ENCODE data around the gene PAX5. TPM values are rescaled to one million over a fixed set of nuclear protein-coding genes. Genes with fewer than 3 reads are reported as not detected.

PAX5 gene
- total and polyA plus RNA-seq, 4 donors: 0.08 to 2.3 (median 0.40) TPM

DNA sequence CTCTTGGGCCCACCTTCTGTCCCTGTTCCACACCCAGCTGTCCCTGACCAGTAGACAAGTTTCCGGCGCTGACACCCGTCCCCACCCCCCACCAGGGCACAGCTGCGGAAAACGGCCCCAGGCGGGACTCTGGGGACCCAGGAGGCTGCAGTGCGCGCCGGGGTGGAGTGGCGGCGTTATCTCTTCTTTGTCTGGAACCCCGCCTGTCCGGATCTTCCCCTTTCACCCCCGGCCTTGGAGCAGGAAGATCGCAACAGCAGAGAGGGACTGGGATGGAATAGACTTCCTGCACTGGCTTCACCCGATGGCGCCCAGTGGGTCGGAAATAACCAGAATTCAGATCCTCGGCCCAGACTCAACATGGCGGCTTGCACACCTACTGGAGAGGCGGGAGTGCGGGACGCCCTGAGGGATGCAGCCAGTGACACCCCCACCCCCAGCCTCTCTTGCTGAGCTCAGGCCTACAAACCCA lies 4.7 kb downstream of the PAX5 start:
- H3K27ac ChIP-seq (ENCODE audit: low read depth in 1 of 2, low read length in 1 of 2): no peak overlapping the region
- no peak overlapping the region for H3K4me3 ChIP-seq
- ATAC-seq (ENCODE audit: insufficient read depth, low FRiP score) (no peak), DNase-seq (no peak)
- peaks cover 0 to 17% (median 0%) of the 10 kb centered on the region in 4 donors for H3K9me3 ChIP-seq (ENCODE audit: control insufficient read depth in 4 of 4, insufficient read depth in 3 of 4, low read length in 3 of 4)
- WGBS, 2 donors: 3 to 5% methylated on average over 21 to 23 of the region's 23 CpGs
- H3K9ac ChIP-seq (ENCODE audit: insufficient read depth in 1 of 2, low read length in 2 of 2): no peak overlapping the region
- no peaks in the 10 kb centered on the region for H3K36me3 ChIP-seq (ENCODE audit: control insufficient read depth in 4 of 4, insufficient read depth in 4 of 4, low read length in 4 of 4)
- TF ChIP-seq, protein P1, sequence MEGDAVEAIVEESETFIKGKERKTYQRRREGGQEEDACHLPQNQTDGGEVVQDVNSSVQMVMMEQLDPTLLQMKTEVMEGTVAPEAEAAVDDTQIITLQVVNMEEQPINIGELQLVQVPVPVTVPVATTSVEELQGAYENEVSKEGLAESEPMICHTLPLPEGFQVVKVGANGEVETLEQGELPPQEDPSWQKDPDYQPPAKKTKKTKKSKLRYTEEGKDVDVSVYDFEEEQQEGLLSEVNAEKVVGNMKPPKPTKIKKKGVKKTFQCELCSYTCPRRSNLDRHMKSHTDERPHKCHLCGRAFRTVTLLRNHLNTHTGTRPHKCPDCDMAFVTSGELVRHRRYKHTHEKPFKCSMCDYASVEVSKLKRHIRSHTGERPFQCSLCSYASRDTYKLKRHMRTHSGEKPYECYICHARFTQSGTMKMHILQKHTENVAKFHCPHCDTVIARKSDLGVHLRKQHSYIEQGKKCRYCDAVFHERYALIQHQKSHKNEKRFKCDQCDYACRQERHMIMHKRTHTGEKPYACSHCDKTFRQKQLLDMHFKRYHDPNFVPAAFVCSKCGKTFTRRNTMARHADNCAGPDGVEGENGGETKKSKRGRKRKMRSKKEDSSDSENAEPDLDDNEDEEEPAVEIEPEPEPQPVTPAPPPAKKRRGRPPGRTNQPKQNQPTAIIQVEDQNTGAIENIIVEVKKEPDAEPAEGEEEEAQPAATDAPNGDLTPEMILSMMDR (IDR thresholded peaks at IDR 0.05; ENCODE audit: control extremely low read depth, extremely low read depth): no peak
- H3K4me1 ChIP-seq (ENCODE audit: control insufficient read depth in 5 of 5, insufficient read depth in 5 of 5, low read length in 5 of 5): peaks cover 0 to 32% (median 3%) of the 10 kb centered on the region in 5 donors
- peaks cover 12 to 93% (median 88%) of the 10 kb centered on the region in 3 donors for H3K27me3 ChIP-seq (ENCODE audit: control insufficient read depth in 3 of 3, insufficient read depth in 3 of 3, low read length in 2 of 3)

DNA sequence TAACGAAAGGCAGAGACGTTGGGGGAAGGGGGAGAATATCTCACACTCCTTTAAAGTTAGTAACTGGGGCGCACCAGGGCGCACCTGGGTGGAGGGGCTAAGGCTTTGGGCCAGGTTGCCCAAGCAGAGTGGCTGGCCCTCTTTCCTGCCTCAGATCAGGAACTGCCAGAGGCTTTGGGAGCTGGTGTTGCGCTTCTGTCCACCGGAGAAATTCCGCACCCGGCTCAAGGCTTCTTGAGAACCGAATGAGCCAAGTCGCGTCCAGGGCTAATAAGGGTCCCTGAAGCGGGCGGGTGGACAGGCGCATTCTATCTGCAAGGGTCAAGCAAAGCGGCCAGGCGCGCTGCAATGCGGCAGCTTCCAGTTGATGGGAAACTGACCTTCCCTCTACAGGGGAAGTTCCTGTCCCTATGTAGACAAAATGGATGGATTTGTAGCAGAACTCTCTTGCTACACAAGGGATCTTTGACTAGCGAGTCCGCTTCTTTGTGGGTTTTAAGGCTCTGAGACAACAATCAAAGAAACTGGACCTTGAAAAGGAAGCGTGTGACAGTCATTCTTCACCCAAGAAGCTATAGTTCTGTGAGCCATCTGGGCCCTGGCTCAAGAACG lies 5.5 kb downstream of the PAX5 start:
- Histone ChIP-seq H3K4me3 (no peak overlapping the region), H3K9me3 (ENCODE audit: control insufficient read depth in 4 of 4, insufficient read depth in 3 of 4, low read length in 3 of 4) (peaks cover 0 to 17% (median 0%) of the 10 kb centered on the region in 4 donors), H3K27me3 (ENCODE audit: control insufficient read depth in 3 of 3, insufficient read depth in 3 of 3, low read length in 2 of 3) (peaks cover 19 to 95% (median 89%) of the 10 kb centered on the region in 3 donors), H3K4me1 (ENCODE audit: control insufficient read depth in 5 of 5, insufficient read depth in 5 of 5, low read length in 5 of 5) (peaks cover 0 to 32% (median 3%) of the 10 kb centered on the region in 5 donors), H3K9ac (ENCODE audit: insufficient read depth in 1 of 2, low read length in 2 of 2) (no peak overlapping the region), H3K36me3 (ENCODE audit: control insufficient read depth in 4 of 4, insufficient read depth in 4 of 4, low read length in 4 of 4) (no peaks in the 10 kb centered on the region), H3K27ac (ENCODE audit: low read depth in 1 of 2, low read length in 1 of 2) (no peak overlapping the region)
- ATAC-seq (ENCODE audit: insufficient read depth, low FRiP score): no peak
- DNase-seq: no peak
- 14 to 16% methylated on average over 22 of the region's 22 CpGs for WGBS, 2 donors
- TF ChIP-seq, protein P1 (IDR thresholded peaks at IDR 0.05; ENCODE audit: control extremely low read depth, extremely low read depth): no peak

DNA sequence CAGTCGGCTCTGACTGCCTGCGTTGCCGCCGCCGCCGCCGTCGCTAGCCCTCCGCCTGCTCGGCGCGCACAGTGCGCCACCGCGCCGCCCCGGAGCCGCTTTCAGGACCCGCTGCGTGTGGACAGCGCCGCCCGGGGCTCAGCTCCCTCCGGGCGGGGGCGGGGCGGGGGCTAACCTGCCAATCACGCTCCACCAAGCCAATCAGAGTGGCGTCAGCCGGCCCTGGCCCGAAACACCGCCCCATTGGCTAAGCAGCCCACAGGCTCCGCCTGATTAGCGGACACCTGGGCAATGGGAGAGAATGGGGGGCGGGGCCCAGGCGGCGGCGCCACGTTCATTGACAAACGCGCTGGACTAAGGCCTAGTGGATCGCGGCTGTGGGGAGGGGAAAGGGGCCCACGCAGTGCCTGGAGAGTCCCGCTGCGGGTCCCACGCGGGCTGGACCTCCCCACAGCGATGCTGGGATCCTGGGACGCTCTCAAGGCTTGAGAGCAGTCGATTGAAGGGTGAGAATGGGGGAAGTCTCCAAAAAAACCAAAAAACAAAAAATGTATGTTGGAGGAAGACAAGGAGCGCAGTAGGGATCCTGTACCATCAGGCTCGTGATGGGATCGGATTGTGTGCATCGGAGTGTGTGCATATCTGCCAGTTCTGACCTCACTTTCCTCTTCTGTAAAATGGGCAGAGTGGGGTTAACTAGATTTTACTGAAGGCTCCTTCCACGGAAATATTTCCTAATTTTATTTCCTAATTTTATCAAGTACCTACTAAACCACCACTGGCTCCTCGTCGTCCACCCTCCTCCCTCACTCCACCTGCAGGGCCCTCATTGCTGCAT lies 6.3 kb downstream of the PAX5 start:
- TF ChIP-seq, protein P1 (IDR thresholded peaks at IDR 0.05; ENCODE audit: control extremely low read depth, extremely low read depth): no peak
- H3K27ac ChIP-seq (ENCODE audit: low read depth in 1 of 2, low read length in 1 of 2): no peak overlapping the region
- H3K9me3 ChIP-seq (ENCODE audit: control insufficient read depth in 4 of 4, insufficient read depth in 3 of 4, low read length in 3 of 4): peaks cover 0 to 17% (median 0%) of the 10 kb centered on the region in 4 donors
- no peaks in the 10 kb centered on the region for H3K36me3 ChIP-seq (ENCODE audit: control insufficient read depth in 4 of 4, insufficient read depth in 4 of 4, low read length in 4 of 4)
- H3K27me3 ChIP-seq (ENCODE audit: control insufficient read depth in 3 of 3, insufficient read depth in 3 of 3, low read length in 2 of 3): peaks cover 24 to 95% (median 89%) of the 10 kb centered on the region in 3 donors
- H3K4me3 ChIP-seq: no peak overlapping the region
- 0 to 4% methylated on average over 42 to 58 of the region's 58 CpGs for WGBS, 2 donors
- peak; percentile 89 for ATAC-seq (ENCODE audit: insufficient read depth, low FRiP score)
- peaks cover 0 to 32% (median 3%) of the 10 kb centered on the region in 5 donors for H3K4me1 ChIP-seq (ENCODE audit: control insufficient read depth in 5 of 5, insufficient read depth in 5 of 5, low read length in 5 of 5)
- peak; percentile 91 to 95 (median 94) for DNase-seq
- no peak overlapping the region for H3K9ac ChIP-seq (ENCODE audit: insufficient read depth in 1 of 2, low read length in 2 of 2)
